Kidney tubule cell (primary cell): ENCODE data around the gene NLRP1.

Experiments used
- DNase-seq: peaks from one replicate; pipeline ENCODE4 v3.0.0-alpha.2; 2018; ENCODE audit warnings: low spot score

NLRP1 gene

GRCh38 chr17:5516060-5516792 is 68.1 kb downstream of the NLRP1 start:
- peak; percentile 99 for DNase-seq

- DNase-seq: no peak
Measured at GRCh38 chr17:5514976-5515375, 69.3 kb downstream of the NLRP1 start.

- DNase-seq: no peak
Measured at GRCh38 chr17:5513628-5514027, 70.7 kb downstream of the NLRP1 start.

- DNase-seq: no peak
Measured at GRCh38 chr17:5511401-5512225, 72.7 kb downstream of the NLRP1 start.

- DNase-seq: no peak
Measured at GRCh38 chr17:5510771-5511170, 73.5 kb downstream of the NLRP1 start.

- DNase-seq: peak; percentile 28
Measured at GRCh38 chr17:5509482-5509881, 74.8 kb downstream of the NLRP1 start.

- peak; percentile 85 for DNase-seq
Measured at GRCh38 chr17:5508810-5509209, 75.5 kb downstream of the NLRP1 start.

- DNase-seq: no peak
Measured at GRCh38 chr17:5506307-5506706, 78.0 kb downstream of the NLRP1 start.

- no peak for DNase-seq
Measured at GRCh38 chr17:5502552-5502951, 81.8 kb downstream of the NLRP1 start.

- no peak for DNase-seq
Measured at GRCh38 chr17:5501685-5502084, 82.6 kb downstream of the NLRP1 start.

- peak; percentile 76 for DNase-seq
Measured at GRCh38 chr17:5500589-5501391, 83.5 kb downstream of the NLRP1 start.

- DNase-seq: no peak
Measured at GRCh38 chr17:5500247-5500588, 84.1 kb downstream of the NLRP1 start.

GRCh38 chr17:5499476-5500231 is 84.7 kb downstream of the NLRP1 start:
- DNase-seq: no peak

GRCh38 chr17:5492970-5493369 is 91.3 kb downstream of the NLRP1 start:
- DNase-seq: no peak

- no peak for DNase-seq
Measured at GRCh38 chr17:5488752-5489151, 95.6 kb downstream of the NLRP1 start.

- peak; percentile 99 for DNase-seq
Measured at GRCh38 chr17:5486206-5487124, 97.8 kb downstream of the NLRP1 start, which contains the start of gene MIS12. TSS of gene MIS12 (plus strand) at chr17:5486566. CDS start at chr17:5488863, 2,297 bp downstream.

- DNase-seq: peak; percentile 62
Measured at GRCh38 chr17:5485270-5486205, 98.8 kb downstream of the NLRP1 start, which contains the start of gene DERL2. TSS of gene DERL2 (minus strand) at chr17:5486178. CDS start at chr17:5486161, 17 bp downstream.

GRCh38 chr17:5481451-5481850 is 102.9 kb downstream of the NLRP1 start:
- no peak for DNase-seq

GRCh38 chr17:5480962-5481361 is 103.3 kb downstream of the NLRP1 start:
- DNase-seq: no peak
